ENCODE measurements around the gene PGS1.
"Not testable (repeated sequence)": the region's sequence is repeated elsewhere in the genome, so short reads cannot be mapped to it uniquely, and the experiment has no call there.

PGS1 gene

GRCh38 chr17:78458091-78458490 lies 79.6 kb downstream of the PGS1 start:
- Mint-ChIP-seq H3K4me3 (no peak overlapping the region), H3K9me3 (no peaks in the 10 kb centered on the region), H3K4me1 (ENCODE audit: low read depth) (no peaks in the 10 kb centered on the region), H3K27ac (no peak overlapping the region), H3K36me3 (ENCODE audit: low read depth) (no peaks in the 10 kb centered on the region), H3K27me3 (no peaks in the 10 kb centered on the region)
- no peak for DNase-seq

GRCh38 chr17:78458736-78459335 lies 80.4 kb downstream of the PGS1 start:
- H3K27me3 Mint-ChIP-seq: no peaks in the 10 kb centered on the region
- H3K27ac Mint-ChIP-seq: no peak overlapping the region
- no peaks in the 10 kb centered on the region for H3K36me3 Mint-ChIP-seq (ENCODE audit: low read depth)
- H3K4me3 Mint-ChIP-seq: no peak overlapping the region
- H3K9me3 Mint-ChIP-seq: no peaks in the 10 kb centered on the region
- DNase-seq: no peak
- H3K4me1 Mint-ChIP-seq (ENCODE audit: low read depth): no peaks in the 10 kb centered on the region

- Mint-ChIP-seq H3K4me1 (ENCODE audit: low read depth) (no peaks in the 10 kb centered on the region), H3K4me3 (no peak overlapping the region), H3K9me3 (no peaks in the 10 kb centered on the region), H3K36me3 (ENCODE audit: low read depth) (no peaks in the 10 kb centered on the region), H3K27me3 (no peaks in the 10 kb centered on the region), H3K27ac (no peak overlapping the region)
- no peak for DNase-seq
Observed at GRCh38 chr17:78459696-78460095, 81.2 kb downstream of the PGS1 start.

GRCh38 chr17:78460176-78460675 lies 81.8 kb downstream of the PGS1 start:
- no peaks in the 10 kb centered on the region for H3K36me3 Mint-ChIP-seq (ENCODE audit: low read depth)
- H3K27ac Mint-ChIP-seq: no peak overlapping the region
- no peaks in the 10 kb centered on the region for H3K9me3 Mint-ChIP-seq

GRCh38 chr17:78460951-78461798 lies 82.7 kb downstream of the PGS1 start:
- no peaks in the 10 kb centered on the region for H3K9me3 Mint-ChIP-seq
- DNase-seq: no peak
- no peak overlapping the region for H3K27ac Mint-ChIP-seq
- no peaks in the 10 kb centered on the region for H3K4me1 Mint-ChIP-seq (ENCODE audit: low read depth)
- no peak overlapping the region for H3K4me3 Mint-ChIP-seq
- H3K36me3 Mint-ChIP-seq (ENCODE audit: low read depth): no peaks in the 10 kb centered on the region
- H3K27me3 Mint-ChIP-seq: no peaks in the 10 kb centered on the region

More at GRCh38 chr17:78460176-78460675, 81.8 kb downstream of the PGS1 start:
- no peak for DNase-seq
- no peaks in the 10 kb centered on the region for H3K4me1 Mint-ChIP-seq (ENCODE audit: low read depth)
- H3K4me3 Mint-ChIP-seq: no peak overlapping the region
- H3K27me3 Mint-ChIP-seq: no peaks in the 10 kb centered on the region

GRCh38 chr17:78461799-78462053 lies 83.3 kb downstream of the PGS1 start:
- Mint-ChIP-seq H3K9me3 (no peaks in the 10 kb centered on the region), H3K4me3 (no peak overlapping the region), H3K4me1 (ENCODE audit: low read depth) (no peaks in the 10 kb centered on the region), H3K36me3 (ENCODE audit: low read depth) (no peaks in the 10 kb centered on the region), H3K27ac (no peak overlapping the region), H3K27me3 (no peaks in the 10 kb centered on the region)
- DNase-seq: no peak

GRCh38 chr17:78462148-78462547 lies 83.7 kb downstream of the PGS1 start:
- Mint-ChIP-seq H3K4me3 (no peak overlapping the region), H3K27ac (no peak overlapping the region), H3K9me3 (no peaks in the 10 kb centered on the region), H3K4me1 (ENCODE audit: low read depth) (no peaks in the 10 kb centered on the region), H3K36me3 (ENCODE audit: low read depth) (no peaks in the 10 kb centered on the region), H3K27me3 (no peaks in the 10 kb centered on the region)
- no peak for DNase-seq

- not testable (repeated sequence) for H3K4me1 Mint-ChIP-seq (ENCODE audit: low read depth); H3K36me3 Mint-ChIP-seq (ENCODE audit: low read depth); H3K4me3 Mint-ChIP-seq; H3K9me3 Mint-ChIP-seq; H3K27ac Mint-ChIP-seq; DNase-seq; H3K27me3 Mint-ChIP-seq
Observed at GRCh38 chr17:78466109-78466785, 87.8 kb downstream of the PGS1 start.

GRCh38 chr17:78466786-78467715 lies 88.6 kb downstream of the PGS1 start:
- DNase-seq: no peak
- Mint-ChIP-seq H3K4me1 (ENCODE audit: low read depth) (no peaks in the 10 kb centered on the region), H3K27ac (no peak overlapping the region), H3K4me3 (no peak overlapping the region), H3K9me3 (peaks cover 3% of the 10 kb centered on the region), H3K36me3 (ENCODE audit: low read depth) (no peaks in the 10 kb centered on the region), H3K27me3 (no peaks in the 10 kb centered on the region)

GRCh38 chr17:78468366-78468765 lies 89.9 kb downstream of the PGS1 start:
- Mint-ChIP-seq H3K4me3 (no peak overlapping the region), H3K27me3 (peaks cover 4% of the 10 kb centered on the region), H3K4me1 (ENCODE audit: low read depth) (no peaks in the 10 kb centered on the region), H3K9me3 (peaks cover 3% of the 10 kb centered on the region), H3K27ac (no peak overlapping the region), H3K36me3 (ENCODE audit: low read depth) (no peaks in the 10 kb centered on the region)
- DNase-seq: no peak

- Mint-ChIP-seq H3K4me1 (ENCODE audit: low read depth) (peaks cover 4% of the 10 kb centered on the region), H3K36me3 (ENCODE audit: low read depth) (no peaks in the 10 kb centered on the region), H3K27ac (no peak overlapping the region), H3K27me3 (peaks cover 4% of the 10 kb centered on the region), H3K4me3 (no peak overlapping the region), H3K9me3 (peaks cover 3% of the 10 kb centered on the region)
- DNase-seq: no peak
Observed at GRCh38 chr17:78469443-78469842, 91.0 kb downstream of the PGS1 start.

- no peaks in the 10 kb centered on the region for H3K36me3 Mint-ChIP-seq (ENCODE audit: low read depth)
- H3K4me1 Mint-ChIP-seq (ENCODE audit: low read depth): peaks cover 12% of the 10 kb centered on the region
- H3K9me3 Mint-ChIP-seq: peaks cover 3% of the 10 kb centered on the region
- no peak overlapping the region for H3K27ac Mint-ChIP-seq
- DNase-seq: no peak
- no peak overlapping the region for H3K4me3 Mint-ChIP-seq
- H3K27me3 Mint-ChIP-seq: peaks cover 4% of the 10 kb centered on the region
Observed at GRCh38 chr17:78471635-78472034, 93.2 kb downstream of the PGS1 start.

- peaks cover 12% of the 10 kb centered on the region for H3K4me1 Mint-ChIP-seq (ENCODE audit: low read depth)
- no peak overlapping the region for H3K27ac Mint-ChIP-seq
- peaks cover 4% of the 10 kb centered on the region for H3K27me3 Mint-ChIP-seq
- DNase-seq: no peak
- H3K4me3 Mint-ChIP-seq: no peak overlapping the region
- H3K36me3 Mint-ChIP-seq (ENCODE audit: low read depth): no peaks in the 10 kb centered on the region
- peaks cover 3% of the 10 kb centered on the region for H3K9me3 Mint-ChIP-seq
Observed at GRCh38 chr17:78472035-78472905, 93.8 kb downstream of the PGS1 start.
